NCI-H187 (cell line): Measurements from ENCODE around the gene LAMA3.

Experiments
- DNase-seq, 2 experiments: peaks; one replicate each; lab custom pipeline; 2025; lab: John Stamatoyannopoulos, UW

Gene LAMA3, protein sequence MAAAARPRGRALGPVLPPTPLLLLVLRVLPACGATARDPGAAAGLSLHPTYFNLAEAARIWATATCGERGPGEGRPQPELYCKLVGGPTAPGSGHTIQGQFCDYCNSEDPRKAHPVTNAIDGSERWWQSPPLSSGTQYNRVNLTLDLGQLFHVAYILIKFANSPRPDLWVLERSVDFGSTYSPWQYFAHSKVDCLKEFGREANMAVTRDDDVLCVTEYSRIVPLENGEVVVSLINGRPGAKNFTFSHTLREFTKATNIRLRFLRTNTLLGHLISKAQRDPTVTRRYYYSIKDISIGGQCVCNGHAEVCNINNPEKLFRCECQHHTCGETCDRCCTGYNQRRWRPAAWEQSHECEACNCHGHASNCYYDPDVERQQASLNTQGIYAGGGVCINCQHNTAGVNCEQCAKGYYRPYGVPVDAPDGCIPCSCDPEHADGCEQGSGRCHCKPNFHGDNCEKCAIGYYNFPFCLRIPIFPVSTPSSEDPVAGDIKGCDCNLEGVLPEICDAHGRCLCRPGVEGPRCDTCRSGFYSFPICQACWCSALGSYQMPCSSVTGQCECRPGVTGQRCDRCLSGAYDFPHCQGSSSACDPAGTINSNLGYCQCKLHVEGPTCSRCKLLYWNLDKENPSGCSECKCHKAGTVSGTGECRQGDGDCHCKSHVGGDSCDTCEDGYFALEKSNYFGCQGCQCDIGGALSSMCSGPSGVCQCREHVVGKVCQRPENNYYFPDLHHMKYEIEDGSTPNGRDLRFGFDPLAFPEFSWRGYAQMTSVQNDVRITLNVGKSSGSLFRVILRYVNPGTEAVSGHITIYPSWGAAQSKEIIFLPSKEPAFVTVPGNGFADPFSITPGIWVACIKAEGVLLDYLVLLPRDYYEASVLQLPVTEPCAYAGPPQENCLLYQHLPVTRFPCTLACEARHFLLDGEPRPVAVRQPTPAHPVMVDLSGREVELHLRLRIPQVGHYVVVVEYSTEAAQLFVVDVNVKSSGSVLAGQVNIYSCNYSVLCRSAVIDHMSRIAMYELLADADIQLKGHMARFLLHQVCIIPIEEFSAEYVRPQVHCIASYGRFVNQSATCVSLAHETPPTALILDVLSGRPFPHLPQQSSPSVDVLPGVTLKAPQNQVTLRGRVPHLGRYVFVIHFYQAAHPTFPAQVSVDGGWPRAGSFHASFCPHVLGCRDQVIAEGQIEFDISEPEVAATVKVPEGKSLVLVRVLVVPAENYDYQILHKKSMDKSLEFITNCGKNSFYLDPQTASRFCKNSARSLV (N-terminal part only)

DNA sequence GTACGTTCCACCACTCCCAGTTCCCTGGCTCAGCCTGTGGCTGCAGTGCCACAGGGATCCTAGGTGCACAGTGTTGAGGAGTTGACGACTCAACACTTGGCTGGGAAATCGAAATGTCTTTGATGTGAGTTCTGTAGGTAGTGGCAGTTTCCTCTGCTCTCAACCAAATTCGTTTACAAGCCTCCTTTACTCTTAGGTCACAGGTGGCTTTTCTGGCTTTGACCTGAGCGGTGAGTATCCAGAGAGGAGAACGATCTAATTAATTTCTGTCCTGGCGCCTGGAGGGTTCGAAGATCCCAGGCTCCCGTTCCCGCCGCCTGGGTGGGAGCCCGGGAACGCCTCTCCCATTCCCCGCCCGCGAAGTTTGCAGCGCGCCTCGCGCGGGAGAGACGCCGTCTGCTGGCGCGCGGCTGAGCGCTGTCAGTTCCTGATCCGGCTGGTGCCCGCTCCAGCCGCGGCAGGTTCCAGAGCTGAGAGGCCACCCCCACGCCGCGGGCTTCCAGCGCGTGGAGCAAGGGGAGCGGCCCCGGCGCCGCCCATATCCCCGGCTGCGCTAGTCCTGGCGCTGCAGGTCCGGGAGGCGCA is at the start of gene LAMA3:
Gene LAMA3 (plus strand): TSS at position 423 of the 585 bp plus-strand sequence. CDS start 231 bp downstream, outside the sequence.
- DNase-seq, result no peak

DNA sequence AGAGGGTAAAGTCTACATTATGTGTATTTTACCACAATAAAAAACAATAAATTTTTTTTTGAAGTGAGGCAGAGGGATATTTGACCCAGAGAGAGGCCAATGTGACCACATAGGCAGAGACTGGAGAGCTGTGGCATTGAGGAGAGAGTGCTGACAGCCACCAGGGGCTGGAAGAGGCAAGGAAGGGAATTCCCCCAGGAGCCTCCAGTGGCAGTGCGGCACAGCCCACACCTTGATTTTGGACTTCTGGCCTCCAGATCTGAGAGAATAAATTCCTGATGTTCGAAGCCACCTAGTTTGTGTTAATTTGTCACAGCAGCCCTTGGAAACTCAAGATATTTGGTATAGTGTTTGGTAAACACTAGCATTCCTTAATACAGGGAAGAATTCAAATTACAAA is 49.2 kb upstream of the LAMA3 start:
- no peak for DNase-seq

DNA sequence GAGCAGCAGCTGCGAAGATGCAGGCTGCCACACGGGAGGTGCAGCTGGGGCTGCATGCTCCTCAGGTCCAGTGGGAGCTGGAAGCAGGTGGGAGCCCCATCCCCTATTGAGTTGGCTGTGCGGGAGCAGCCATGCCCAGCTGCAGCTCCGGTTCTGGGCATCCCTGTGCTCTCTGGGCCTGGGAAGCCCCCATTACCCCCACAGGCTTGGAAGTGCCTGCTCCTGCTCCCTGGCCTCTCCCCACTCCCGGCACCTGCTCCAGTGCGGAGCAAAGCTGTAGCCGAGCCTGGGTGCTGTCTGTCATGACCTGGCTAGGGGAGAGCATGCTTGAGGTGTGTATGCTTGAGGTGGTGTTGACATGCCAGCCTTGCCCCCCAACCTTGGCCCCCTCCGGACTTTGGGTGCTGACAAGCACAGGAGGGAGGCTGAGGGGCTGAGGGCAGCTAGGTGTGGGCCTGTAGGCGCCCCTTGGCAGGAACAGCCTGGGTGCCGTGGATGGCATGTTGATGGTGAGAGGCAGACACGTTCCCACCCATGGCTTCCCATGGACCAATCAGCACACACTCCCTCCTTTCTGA is 48.0 kb upstream of the LAMA3 start:
- DNase-seq, result no peak

DNA sequence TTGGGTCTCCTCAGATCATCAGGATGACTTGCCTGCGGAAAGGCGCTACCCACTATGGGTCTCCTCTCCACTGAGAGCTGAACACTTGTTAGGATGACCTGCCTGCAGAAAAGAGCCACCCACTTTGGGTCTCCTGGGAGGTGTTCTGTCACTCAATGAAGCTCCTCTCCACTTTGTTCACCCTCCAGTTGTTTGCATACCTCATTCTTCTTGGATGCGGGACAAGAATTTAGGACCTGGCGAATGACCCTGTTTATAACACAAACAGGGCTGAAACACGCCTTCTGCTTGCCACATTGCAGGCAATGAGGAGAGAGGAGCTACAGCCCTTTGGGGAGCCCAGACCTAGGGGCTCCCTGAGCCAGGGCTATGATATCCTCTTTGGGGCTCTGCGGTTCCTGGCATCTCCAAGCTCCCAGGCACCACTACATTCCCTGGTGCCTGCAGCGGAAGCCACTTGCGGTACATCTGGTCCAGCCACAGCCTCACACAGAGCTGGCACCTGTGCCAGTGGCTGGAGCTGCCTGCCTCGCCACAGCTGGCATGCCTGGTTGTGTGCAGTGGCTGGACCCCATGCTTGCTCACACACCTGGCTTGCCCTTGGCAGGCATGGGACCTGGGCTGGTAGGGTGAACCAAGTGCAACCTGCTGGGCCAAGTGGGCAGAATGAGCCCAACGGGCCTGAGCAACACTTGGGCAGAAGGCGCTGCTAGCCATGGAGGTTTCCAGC is 47.2 kb upstream of the LAMA3 start:
- no peak for DNase-seq

DNA sequence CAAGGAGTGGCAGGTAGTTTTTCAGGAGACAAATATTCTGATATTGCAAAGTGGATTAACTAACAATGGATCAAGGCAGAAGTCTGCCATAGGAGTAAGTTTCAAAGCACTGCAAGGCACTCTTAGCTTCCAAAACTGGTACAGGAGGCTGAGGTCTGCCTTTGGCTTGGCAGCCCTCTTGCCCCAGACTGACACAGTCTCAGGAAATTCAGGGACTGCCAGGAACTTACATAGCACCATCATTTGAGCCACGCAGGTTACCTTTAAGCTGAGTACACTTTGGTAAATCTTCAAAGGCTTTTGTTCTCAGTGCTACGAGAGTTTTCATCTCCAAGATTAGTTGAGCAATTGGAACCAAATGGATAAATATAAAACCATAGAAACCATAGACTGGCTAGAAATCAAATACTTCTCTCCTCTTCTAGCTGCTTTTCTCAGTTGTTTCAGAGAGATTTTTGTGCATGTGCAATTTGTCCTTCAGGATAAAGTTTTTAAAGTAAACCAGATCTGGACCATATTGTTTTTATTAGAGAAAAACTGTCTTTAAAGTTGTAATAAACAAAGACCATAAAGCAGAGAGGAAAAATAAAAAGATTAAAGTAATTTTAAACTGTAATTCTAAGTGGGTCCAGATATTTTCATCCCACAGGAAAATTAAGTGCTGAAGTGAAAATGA is 45.3 kb upstream of the LAMA3 start:
- no peak for DNase-seq

DNA sequence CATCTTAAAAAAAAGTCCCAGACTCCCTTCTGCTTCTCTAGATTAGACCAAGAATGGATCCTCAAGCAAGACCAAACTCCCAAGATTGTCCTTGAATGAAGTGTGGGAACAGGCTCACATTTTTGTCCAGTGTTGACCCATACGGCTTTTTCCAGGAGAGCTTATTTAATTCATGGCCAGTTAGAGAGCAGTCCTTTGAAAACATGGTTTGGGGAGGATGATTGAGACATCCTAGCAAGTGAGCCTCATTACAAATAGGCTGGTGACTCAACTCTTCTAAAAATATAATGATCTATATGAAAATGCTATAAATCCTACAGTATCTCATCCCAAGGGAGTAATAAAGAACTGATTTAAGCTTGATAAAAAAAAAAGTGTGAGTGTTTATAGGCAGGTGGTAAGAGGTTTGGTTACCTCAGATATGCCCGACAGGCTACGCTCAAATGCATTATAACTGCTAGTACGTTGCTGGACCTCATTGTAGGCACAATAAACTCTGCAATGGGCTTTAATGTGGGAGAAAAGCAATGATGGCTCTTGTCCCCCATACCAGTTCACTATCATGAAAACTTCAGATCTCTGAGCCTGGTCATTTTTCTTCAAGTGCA is 43.6 kb upstream of the LAMA3 start:
- DNase-seq, result no peak

DNA sequence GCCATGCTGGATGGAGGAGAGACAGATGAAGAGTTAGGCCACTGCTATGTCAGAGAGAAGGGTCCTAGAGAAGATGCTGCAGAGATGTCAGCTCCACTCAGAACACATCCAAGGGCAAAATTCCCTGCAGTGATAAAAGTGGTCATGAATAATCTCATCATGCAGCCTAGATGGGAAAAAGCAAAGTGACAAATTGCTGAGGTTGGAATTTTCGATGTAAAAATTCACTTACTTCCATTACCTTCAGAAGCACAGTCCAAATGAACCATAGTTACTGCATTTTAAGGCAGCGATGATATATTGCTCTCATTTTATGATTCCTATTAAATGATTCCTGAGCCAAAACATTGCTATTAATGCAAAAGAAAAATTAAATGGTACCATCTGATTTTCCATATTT is 43.0 kb upstream of the LAMA3 start:
- no peak for DNase-seq

DNA sequence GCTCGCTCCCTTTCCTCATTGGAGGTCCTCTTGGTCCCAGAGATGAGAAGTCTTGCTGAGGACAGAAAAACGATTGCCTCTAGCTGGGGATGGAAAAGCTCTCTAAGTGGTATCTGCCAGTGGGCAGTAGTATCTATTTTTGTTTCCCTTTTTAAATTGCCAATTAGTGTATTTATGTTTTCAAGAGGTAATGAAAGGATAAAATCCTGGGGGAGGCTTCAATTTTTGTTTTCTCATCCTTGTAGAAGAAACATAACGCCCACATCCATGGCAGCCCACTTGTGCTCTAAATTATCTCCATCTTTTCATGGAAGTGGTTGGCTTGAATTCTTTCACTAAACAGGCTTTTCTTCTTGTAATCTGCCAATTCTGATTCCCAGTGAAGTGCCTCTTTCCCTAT is 40.8 kb upstream of the LAMA3 start:
- DNase-seq, result no peak

DNA sequence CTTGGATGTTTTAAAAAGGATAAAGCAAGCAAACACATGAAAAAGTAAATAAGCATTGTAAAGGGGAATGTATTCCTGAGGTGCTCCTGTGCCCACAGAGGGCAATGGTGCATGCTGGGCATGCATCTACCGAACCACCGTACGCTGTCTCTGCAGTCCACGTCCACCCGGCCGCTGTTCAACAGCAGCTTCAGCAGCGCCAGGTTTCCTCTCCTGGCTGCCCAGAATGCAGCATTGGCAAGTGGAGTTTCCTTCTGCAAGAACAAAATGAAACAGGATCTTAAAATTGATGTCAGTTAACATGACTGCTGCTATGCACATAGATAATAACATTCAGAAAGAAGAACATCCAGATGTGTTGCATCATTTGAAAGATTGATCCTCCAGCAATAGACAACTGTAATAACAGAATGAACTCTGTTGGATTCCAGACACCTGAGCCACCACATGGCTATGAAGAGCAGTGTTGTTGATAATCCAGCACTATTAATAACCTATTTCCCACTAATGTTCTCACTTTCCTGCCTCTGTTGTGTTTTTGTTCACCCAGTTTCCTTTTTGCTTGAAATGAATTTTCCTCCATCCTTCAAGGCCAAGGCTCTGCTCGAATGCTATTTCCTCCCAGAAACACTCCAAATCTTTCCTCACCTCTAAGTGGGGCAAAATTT is 40.2 kb upstream of the LAMA3 start:
- no peak for DNase-seq

DNA sequence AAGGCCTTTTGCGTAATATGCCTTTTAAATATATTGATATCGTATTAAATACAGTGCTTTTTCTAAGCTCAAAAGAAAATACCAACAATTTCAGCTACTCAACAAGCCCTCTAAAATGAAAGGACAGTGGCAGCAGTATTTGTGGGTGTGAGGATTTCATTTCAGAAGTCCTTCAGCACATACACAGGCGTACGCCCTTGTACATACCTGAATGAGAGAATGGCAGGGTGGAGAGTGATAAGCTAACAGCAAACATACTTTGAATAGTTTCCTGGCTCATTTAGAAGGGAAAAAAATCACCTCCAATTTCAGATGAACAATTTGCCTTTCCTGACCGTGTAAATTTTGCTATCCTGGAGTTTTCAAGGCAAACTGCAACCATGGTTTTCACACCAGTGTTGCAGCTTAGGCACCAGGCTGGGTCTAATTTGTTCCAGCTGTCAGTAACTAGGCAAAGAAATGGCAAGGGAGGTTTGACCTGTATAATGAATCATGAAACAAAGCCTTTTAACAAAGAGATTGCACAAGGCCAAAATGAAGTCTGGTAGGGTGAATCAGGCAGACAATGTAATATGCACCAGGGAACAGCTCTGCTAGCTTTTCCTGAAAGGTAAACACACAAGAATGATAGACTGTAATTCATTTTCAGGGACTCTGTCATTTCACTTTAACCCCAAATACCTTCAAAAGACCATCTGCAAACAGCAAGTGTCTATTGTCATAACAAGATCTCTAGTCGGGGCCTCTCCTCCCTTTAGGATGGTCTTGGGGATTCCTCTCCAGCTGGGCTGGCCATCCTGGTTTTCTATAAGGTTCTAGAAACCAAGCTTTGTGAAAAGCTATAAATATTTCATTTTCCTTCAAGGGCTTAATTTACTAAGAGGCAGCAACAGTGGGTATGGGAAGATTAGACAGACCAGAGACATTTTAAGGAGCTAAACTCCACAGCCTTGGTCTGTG is 38.0 kb upstream of the LAMA3 start:
- no peak for DNase-seq

DNA sequence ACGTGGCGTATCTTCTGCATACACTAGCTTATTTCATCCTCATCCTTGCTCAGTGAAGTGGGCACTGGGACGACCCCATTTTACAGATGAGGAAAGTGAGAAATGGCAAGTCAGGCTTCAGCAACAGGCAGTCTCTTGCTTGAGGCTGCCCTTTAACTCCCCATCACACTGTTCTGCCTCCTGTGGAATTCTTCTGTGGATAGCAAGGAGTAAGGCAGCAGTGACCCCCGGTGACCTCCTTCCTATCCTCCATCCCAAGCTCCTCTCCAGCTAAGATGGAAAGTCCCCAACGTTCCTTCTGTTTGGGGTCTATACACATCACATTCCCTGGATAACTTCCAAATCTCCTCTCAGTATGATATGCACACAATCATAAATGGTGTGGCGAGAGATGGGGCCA is 37.0 kb upstream of the LAMA3 start:
- DNase-seq, result no peak

DNA sequence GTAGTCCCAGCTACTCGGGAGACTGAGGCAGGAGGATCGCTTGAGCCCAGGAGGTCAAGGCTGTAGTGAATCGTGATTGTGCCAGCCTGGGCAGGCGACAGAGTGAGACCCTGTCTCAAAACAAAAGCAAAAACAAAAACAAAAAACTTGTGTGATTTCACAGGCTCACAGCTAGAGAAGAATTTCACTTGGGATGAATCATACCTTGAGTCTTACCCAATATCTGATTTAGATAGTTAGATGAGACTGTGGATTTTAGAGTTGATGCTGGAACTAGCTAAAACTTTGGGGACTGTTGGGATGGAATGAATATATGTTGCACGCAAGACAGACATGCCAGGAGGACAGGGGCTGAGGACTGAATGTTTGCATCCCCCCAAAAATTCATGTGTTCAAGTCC is 31.0 kb upstream of the LAMA3 start:
- DNase-seq, result no peak

DNA sequence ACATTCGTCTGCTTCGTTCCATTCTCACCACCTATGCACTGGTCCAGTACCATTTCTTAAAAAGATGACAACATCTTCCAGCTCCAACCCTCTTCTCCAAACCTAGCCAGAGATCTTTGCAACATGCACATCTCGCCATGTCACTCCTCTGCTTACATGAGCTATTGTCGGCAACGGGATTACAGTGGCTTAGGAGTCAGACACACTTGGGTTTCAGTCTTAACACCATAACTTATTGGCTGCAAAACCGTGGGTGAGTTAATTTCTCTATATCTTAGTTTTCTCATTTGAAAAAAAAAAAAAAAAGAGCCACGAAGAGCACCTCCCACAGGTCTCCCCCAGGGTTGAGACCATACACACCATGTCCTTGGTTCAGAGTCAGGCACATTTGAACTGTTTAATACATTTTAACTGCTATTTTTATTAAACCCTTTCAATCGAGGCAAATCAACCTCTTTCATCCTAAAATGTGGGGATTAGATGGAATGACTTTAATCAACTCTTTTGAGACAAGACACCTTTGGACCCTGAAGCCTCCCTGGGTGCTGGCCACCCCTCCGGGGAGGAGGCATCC is 27.4 kb upstream of the LAMA3 start:
- no peak for DNase-seq

DNA sequence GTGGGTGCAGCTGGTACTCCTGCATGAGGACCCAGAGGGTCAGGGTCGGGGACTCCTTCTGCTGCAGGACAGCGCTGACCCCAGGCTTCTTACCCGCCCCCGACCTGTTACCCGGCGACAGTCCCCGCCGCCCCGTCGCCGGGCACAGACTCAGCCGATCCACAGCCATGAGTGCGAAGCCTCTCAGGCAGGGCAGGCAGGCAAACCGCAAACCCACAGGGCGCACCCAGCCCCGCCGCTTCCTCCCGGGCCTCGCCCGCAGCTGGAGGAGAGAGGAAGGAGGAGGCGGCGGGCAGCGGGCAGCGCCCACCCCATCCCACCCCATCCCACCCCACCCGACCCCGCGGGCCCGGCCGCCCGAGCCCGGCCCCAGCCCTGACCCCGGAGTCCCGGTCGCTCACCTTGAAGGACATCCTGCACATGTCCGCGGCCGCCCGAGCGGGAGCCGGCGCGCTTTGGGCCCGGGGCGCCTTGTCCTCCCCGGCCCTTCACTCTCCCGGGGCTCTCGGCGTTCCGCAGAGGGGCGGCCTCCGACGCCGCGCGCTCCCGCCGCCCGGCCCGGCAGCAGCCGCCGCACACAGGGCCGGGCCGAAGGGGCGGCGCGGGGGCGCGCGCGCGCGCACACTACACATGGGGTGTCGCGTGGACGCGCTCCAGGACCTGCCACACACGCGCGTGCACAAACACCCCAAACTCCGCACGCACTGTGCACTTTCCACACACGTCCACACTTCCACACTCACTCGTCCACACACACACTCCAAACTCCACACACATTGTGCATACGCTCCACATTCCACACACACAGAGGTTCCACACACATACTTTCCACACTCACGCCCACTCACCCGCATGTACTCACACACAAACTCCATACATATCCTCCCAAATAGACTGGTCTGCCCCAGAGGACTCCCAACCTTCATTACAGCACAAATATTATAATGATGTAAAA is 26.7 kb upstream of the LAMA3 start, which contains the start of gene ANKRD29:
Gene ANKRD29 (minus strand): TSS at position 603 of the 955 bp plus-strand sequence. CDS start 181 bp downstream, at position 422.
- DNase-seq, result no peak

DNA sequence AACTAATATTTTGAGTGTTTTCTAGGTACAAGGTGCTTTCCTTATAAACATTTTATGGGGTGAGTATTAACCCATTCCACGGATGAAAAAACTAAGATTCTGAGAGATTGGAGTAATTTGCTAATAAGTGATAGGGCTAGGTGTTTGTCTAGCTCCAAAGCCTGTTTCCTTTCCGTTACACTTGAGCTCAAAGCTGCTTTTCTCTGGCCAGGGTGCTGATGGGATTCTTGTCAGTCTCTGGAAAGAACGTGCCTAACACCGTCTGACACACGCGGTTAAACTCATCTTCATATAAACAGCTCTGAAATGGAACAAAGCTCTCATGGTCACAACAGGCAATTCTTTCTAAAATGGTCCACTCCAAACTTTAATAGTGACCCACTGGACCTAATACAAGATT is 24.6 kb upstream of the LAMA3 start:
- DNase-seq, result no peak

DNA sequence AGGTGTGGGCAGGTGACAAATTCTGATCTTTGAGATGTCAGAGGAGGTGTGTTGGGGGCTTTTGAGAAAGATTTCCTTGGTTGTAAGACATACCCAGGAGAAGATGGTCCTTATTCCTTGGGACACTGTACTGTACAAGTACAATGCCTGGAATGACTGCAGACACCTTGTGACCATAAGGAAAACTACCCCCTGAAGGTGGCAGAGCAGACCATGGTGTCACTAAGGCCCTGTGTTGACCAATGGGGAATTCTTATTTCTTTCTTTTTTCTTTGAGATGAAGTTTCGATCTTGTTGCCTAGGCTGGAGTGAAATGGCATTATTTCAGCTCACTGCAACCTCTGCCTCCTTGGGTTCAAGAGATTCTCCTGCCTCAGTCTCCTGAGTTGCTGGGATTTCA is 22.1 kb upstream of the LAMA3 start:
- DNase-seq, result no peak
